Measurements from ENCODE around the gene FBXL3. TPM values are rescaled to one million over a fixed set of nuclear protein-coding genes. Genes with fewer than 3 reads are reported as not detected.

FBXL3 gene
- total and polyA plus RNA-seq, 2 of the 8 experiments (the other 6 are each of a cell fraction or from before 2014, with no cell fraction given), result 4.9 to 14.9 TPM

- FAIRE-seq (no peak), DNase-seq (ENCODE audit: low read depth in 1 of 2, low spot score in 2 of 2) (no peak)
- Histone ChIP-seq H3K9ac (replicated peaks in 1 of 4; ENCODE audit: extremely low read depth in 1 of 4, low read depth in 3 of 4, low read length in 3 of 4) (no peak overlapping the region), H3K23me2 (ENCODE audit: low read depth, low read length) (no peaks in the 10 kb centered on the region), H3K23ac (ENCODE audit: insufficient read length) (no peak overlapping the region), H3K36me3 (ENCODE audit: control insufficient read depth in 2 of 4, insufficient read depth in 4 of 4, low read length in 3 of 4) (no peaks in the 10 kb centered on the region), H4K91ac (replicated peaks; ENCODE audit: insufficient read length, low read length) (no peak overlapping the region), H3K4me2 (ENCODE audit: insufficient read depth in 1 of 2, low read depth in 2 of 2, low read length in 2 of 2) (no peak overlapping the region), H4K8ac (ENCODE audit: extremely low read depth, insufficient read depth, low read length) (no peak overlapping the region), H3K14ac (ENCODE audit: insufficient read length) (no peak overlapping the region), H2AFZ (ENCODE audit: low read length) (no peak overlapping the region), H3K4me1 (replicated peaks in 1 of 4; ENCODE audit: control insufficient read depth in 3 of 4, insufficient read depth in 4 of 4, low read length in 3 of 4) (peaks cover 0 to 5% (median 2%) of the 10 kb centered on the region in 4 experiments; a peak in 2 of 7 replicates), H3K18ac (ENCODE audit: extremely low read depth, low read length) (no peak overlapping the region), H3K79me1 (ENCODE audit: low read depth, low read length) (no peaks in the 10 kb centered on the region), H2BK20ac (ENCODE audit: low read length) (no peak overlapping the region), H3K56ac (replicated peaks; ENCODE audit: insufficient read length, low read depth, low read length) (no peak overlapping the region), H2BK15ac (ENCODE audit: low read length) (no peak overlapping the region), H3K27me3 (replicated peaks in 1 of 4; ENCODE audit: control insufficient read depth in 3 of 4, extremely low read depth in 1 of 4, insufficient read depth in 3 of 4, low read length in 3 of 4) (no peaks in the 10 kb centered on the region), H4K5ac (ENCODE audit: insufficient read length, low read depth, low read length) (no peak overlapping the region), H3K27ac (ENCODE audit: low read depth, low read length) (no peak overlapping the region), H2BK5ac (ENCODE audit: low read depth, low read length) (no peak overlapping the region), H2BK120ac (replicated peaks; ENCODE audit: low read depth, low read length) (no peak overlapping the region), H4K20me1 (replicated peaks in 1 of 2; ENCODE audit: control insufficient read depth in 1 of 2, insufficient read depth in 2 of 2, low read length in 2 of 2) (no peaks in the 10 kb centered on the region), H3K9me3 (ENCODE audit: insufficient read depth in 2 of 2, low read depth in 1 of 2, low read length in 1 of 2) (no peaks in the 10 kb centered on the region), H2BK12ac (ENCODE audit: low read depth, low read length) (no peak overlapping the region), H3K79me2 (ENCODE audit: control insufficient read depth in 1 of 2, insufficient read depth in 2 of 2, low read length in 2 of 2) (no peaks in the 10 kb centered on the region), H3K4me3 (ENCODE audit: extremely low read depth in 1 of 4, insufficient read depth in 2 of 4, low read depth in 3 of 4, low read length in 4 of 4) (no peak overlapping the region), H2AK5ac (ENCODE audit: low read depth, low read length) (no peak overlapping the region), H3K4ac (replicated peaks; ENCODE audit: insufficient read length, low read depth, low read length) (no peak overlapping the region)
- ChIA-PET CTCF (ENCODE audit: partially characterized antibody) (interaction anchor here (0.7 to 1.2 kb wide), 2 partner anchors 10 to 287 kb away, joined by 3 to 4 read pairs; no protein-coding TSS in a partner anchor), POLR2A (ENCODE audit: partially characterized antibody) (no interaction called here)
- WGBS, 2 experiments (ENCODE audit: extremely low coverage in 1 of 2, insufficient coverage in 1 of 2, insufficient read length in 1 of 2, insufficient replicate concordance in 2 of 2, low coverage in 1 of 2, low lambda C conversion rate in 2 of 2, missing lambda C conversion rate in 1 of 2), result 92% methylated on average over 6 of the region's 6 CpGs; no CpG with 5 or more reads in 1 of the 2 experiments
- TF ChIP-seq CBX8 (IDR thresholded peaks at IDR 0.05; ENCODE audit: borderline replicate concordance, low read depth, low read length) (no peak), TAF1 (IDR thresholded peaks at IDR 0.05; ENCODE audit: low read depth, low read length) (no peak), GABPA (IDR thresholded peaks at IDR 0.05; ENCODE audit: borderline replicate concordance, insufficient read depth, low read length) (no peak)
These were observed 4.8 kb upstream of the FBXL3 start for GRCh38 chr13:77031656-77032243.
